ENCODE measurements around the gene CCDC9B.

GRCh38 chr15:40295297-40295696 is 45.4 kb downstream of the CCDC9B start:
- no peak for TF ChIP-seq POLR2A (IDR thresholded peaks at IDR 0.05)
- no peak for TF ChIP-seq CTCF (IDR thresholded peaks at IDR 0.05)
